Measurements from ENCODE around the gene EIF1B.
"Not testable (repeated sequence)": the region's sequence is repeated elsewhere in the genome, so short reads cannot be mapped to it uniquely, and the experiment has no call there.

EIF1B gene

GRCh38 chr3:40309418-40309924, at the start of gene EIF1B:
EIF1B (plus strand) TSS chr3:40309707; CDS start chr3:40309942, 235 bp downstream.
- peak; percentile 95 for DNase-seq (ENCODE audit: low read depth in 2 of 2)

GRCh38 chr3:40262331-40262730, 47.2 kb upstream of the EIF1B start:
- no peak for DNase-seq (ENCODE audit: low read depth in 2 of 2)

- DNase-seq (ENCODE audit: low read depth in 2 of 2) = no peak
Measured at GRCh38 chr3:40264451-40264850, 45.1 kb upstream of the EIF1B start.

- no peak for DNase-seq (ENCODE audit: low read depth in 2 of 2)
Measured at GRCh38 chr3:40265181-40265580, 44.3 kb upstream of the EIF1B start.

- no peak for DNase-seq (ENCODE audit: low read depth in 2 of 2)
Measured at GRCh38 chr3:40267937-40268724, 41.4 kb upstream of the EIF1B start.

- DNase-seq (ENCODE audit: low read depth in 2 of 2) = no peak
Measured at GRCh38 chr3:40268802-40269524, 40.5 kb upstream of the EIF1B start.

GRCh38 chr3:40278791-40279190, 30.7 kb upstream of the EIF1B start:
- DNase-seq (ENCODE audit: low read depth in 2 of 2) = no peak

- DNase-seq (ENCODE audit: low read depth in 2 of 2) = no peak
Measured at GRCh38 chr3:40281995-40282394, 27.5 kb upstream of the EIF1B start.

- DNase-seq (ENCODE audit: low read depth in 2 of 2) = not testable (repeated sequence)
Measured at GRCh38 chr3:40283057-40283456, 26.4 kb upstream of the EIF1B start.

- DNase-seq (ENCODE audit: low read depth in 2 of 2) = no peak
Measured at GRCh38 chr3:40287248-40287647, 22.3 kb upstream of the EIF1B start.

- DNase-seq (ENCODE audit: low read depth in 2 of 2) = no peak
Measured at GRCh38 chr3:40290396-40290795, 19.1 kb upstream of the EIF1B start.

- no peak for DNase-seq (ENCODE audit: low read depth in 2 of 2)
Measured at GRCh38 chr3:40291471-40291870, 18.0 kb upstream of the EIF1B start.

- no peak for DNase-seq (ENCODE audit: low read depth in 2 of 2)
Measured at GRCh38 chr3:40292637-40293349, 16.7 kb upstream of the EIF1B start.

GRCh38 chr3:40294434-40294833, 15.1 kb upstream of the EIF1B start:
- DNase-seq (ENCODE audit: low read depth in 2 of 2) = no peak

- DNase-seq (ENCODE audit: low read depth in 2 of 2) = no peak
Measured at GRCh38 chr3:40298075-40298474, 11.4 kb upstream of the EIF1B start.

- DNase-seq (ENCODE audit: low read depth in 2 of 2) = no peak
Measured at GRCh38 chr3:40299130-40299720, 10.3 kb upstream of the EIF1B start.

- no peak for DNase-seq (ENCODE audit: low read depth in 2 of 2)
Measured at GRCh38 chr3:40299721-40300335, 9.7 kb upstream of the EIF1B start.

- DNase-seq (ENCODE audit: low read depth in 2 of 2) = no peak
Measured at GRCh38 chr3:40302784-40303183, 6.7 kb upstream of the EIF1B start.

- no peak for DNase-seq (ENCODE audit: low read depth in 2 of 2)
Measured at GRCh38 chr3:40304352-40304751, 5.2 kb upstream of the EIF1B start.

- no peak for DNase-seq (ENCODE audit: low read depth in 2 of 2)
Measured at GRCh38 chr3:40306336-40306735, 3.2 kb upstream of the EIF1B start.

GRCh38 chr3:40307176-40307575, 2.3 kb upstream of the EIF1B start:
- no peak for DNase-seq (ENCODE audit: low read depth in 2 of 2)

Measured in stimulated activated CD8-positive, alpha-beta memory T cell treated with anti-CD3 and anti-CD28 coated beads, Interleukin-15, amount 100 ng/mL, for 4 hours (primary cell).